ENCODE measurements around the gene GSC. TPM values are rescaled to one million over a fixed set of nuclear protein-coding genes. Genes with fewer than 3 reads are reported as not detected.
A peak's percentile ranks its signal among the peaks of the same experiment; 100 is the strongest.

GSC gene
- total RNA-seq, 1 donor from 2014 or later, result not detected

DNA sequence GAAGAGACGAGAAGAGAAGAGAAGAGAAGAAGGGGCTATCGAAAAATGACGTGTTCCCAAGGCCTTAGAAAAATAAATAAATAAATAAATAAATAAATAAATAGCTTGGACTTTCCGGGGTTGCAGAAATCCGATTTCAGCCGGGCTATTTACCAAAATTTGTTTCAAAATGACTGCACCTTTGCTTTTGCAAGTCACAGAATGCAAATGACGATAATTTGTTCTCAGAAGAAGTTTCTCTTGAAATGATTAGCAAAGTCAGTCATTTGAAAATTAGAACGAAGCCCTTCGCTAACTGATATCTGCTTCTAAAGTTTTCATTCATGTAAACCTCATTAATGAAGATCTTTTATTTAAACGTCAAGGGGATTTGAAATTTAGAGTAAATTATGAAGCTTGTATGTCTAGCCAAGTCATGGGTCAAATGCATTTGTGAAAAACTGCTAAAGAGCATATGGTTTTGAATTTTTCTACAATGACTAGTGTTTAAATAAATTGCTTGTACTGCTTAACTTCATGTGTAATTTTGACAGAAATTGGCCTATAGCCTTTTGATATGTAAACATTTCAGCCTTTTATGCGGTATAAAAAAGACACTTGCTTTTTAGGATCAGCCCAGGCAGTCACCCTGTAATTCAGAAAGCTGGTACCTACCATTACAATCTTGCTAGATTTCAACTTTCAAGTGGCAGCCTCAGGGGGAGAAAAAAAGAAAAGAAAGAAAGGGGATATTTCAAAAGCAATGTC is 4.6 kb upstream of the GSC start:
- H3K4me3 ChIP-seq (ENCODE audit: insufficient read depth, low read depth, low read length), result no peak overlapping the region
- no peak overlapping the region for H3K4me3 Mint-ChIP-seq (ENCODE audit: unreplicated experiment)

GRCh38 chr14:94773655-94774343 is 3.9 kb upstream of the GSC start:
- Histone ChIP-seq H4K20me1 (ENCODE audit: insufficient read depth, low read length) (peaks cover 3% of the 10 kb centered on the region), H3K36me3 (ENCODE audit: insufficient read depth, low read length) (no peaks in the 10 kb centered on the region), H3K27ac (ENCODE audit: low read depth, low read length) (no peak overlapping the region), H3K4me2 (ENCODE audit: low read length) (no peak overlapping the region), H3K9ac (ENCODE audit: low read length) (no peak overlapping the region), H2AFZ (ENCODE audit: low read depth, low read length) (no peak overlapping the region), H3K4me3 (ENCODE audit: insufficient read depth, low read depth, low read length) (no peak overlapping the region), H3K27me3 (ENCODE audit: insufficient read depth, low read length) (peaks cover 68% of the 10 kb centered on the region), H3K4me1 (ENCODE audit: insufficient read depth, low read length) (peaks cover 10% of the 10 kb centered on the region), H3K79me2 (ENCODE audit: insufficient read depth, low read length) (no peaks in the 10 kb centered on the region), H3K9me3 (ENCODE audit: insufficient read depth, low read depth, low read length) (peaks cover 5% of the 10 kb centered on the region)
- Mint-ChIP-seq H3K36me3 (ENCODE audit: low read depth, unreplicated experiment) (peaks cover 2% of the 10 kb centered on the region), H3K27ac (ENCODE audit: unreplicated experiment) (peak overlapping the region; percentile 47), H3K27me3 (ENCODE audit: low read depth, unreplicated experiment) (peaks cover 72% of the 10 kb centered on the region), H3K9me3 (ENCODE audit: unreplicated experiment) (peaks cover 16% of the 10 kb centered on the region), H3K4me1 (ENCODE audit: low read depth, unreplicated experiment) (no peaks in the 10 kb centered on the region), H3K4me3 (ENCODE audit: unreplicated experiment) (peak overlapping the region; percentile 15)
- no peak for TF ChIP-seq CTCF (IDR thresholded peaks at IDR 0.05; ENCODE audit: insufficient read depth, low read depth, low read length)
- peak; percentile 83 for TF ChIP-seq EZH2 (IDR thresholded peaks at IDR 0.05; ENCODE audit: insufficient read depth, low read length)
- no peak for DNase-seq (ENCODE audit: low read depth)
- FAIRE-seq, result no peak

More for the DNA sequence above, 4.6 kb upstream of the GSC start:
- DNase-seq (ENCODE audit: low read depth) (no peak), FAIRE-seq (no peak)
- peaks cover 16% of the 10 kb centered on the region for H3K9me3 Mint-ChIP-seq (ENCODE audit: unreplicated experiment)
- TF ChIP-seq CTCF (IDR thresholded peaks at IDR 0.05; ENCODE audit: insufficient read depth, low read depth, low read length), result no peak
- TF ChIP-seq EZH2 (IDR thresholded peaks at IDR 0.05; ENCODE audit: insufficient read depth, low read length), result no peak
- H3K79me2 ChIP-seq (ENCODE audit: insufficient read depth, low read length), result no peaks in the 10 kb centered on the region
- peak overlapping the region; percentile 47 for H3K27ac Mint-ChIP-seq (ENCODE audit: unreplicated experiment)
- peaks cover 62% of the 10 kb centered on the region for H3K27me3 ChIP-seq (ENCODE audit: insufficient read depth, low read length)
- peaks cover 2% of the 10 kb centered on the region for H3K36me3 Mint-ChIP-seq (ENCODE audit: low read depth, unreplicated experiment)
- H3K4me1 ChIP-seq (ENCODE audit: insufficient read depth, low read length), result peaks cover 8% of the 10 kb centered on the region
- H3K36me3 ChIP-seq (ENCODE audit: insufficient read depth, low read length), result no peaks in the 10 kb centered on the region
- no peaks in the 10 kb centered on the region for H3K4me1 Mint-ChIP-seq (ENCODE audit: low read depth, unreplicated experiment)
- H2AFZ ChIP-seq (ENCODE audit: low read depth, low read length), result no peak overlapping the region
- H4K20me1 ChIP-seq (ENCODE audit: insufficient read depth, low read length), result peaks cover 3% of the 10 kb centered on the region
- no peak overlapping the region for H3K4me2 ChIP-seq (ENCODE audit: low read length)
- no peak overlapping the region for H3K9ac ChIP-seq (ENCODE audit: low read length)
- no peak overlapping the region for H3K27ac ChIP-seq (ENCODE audit: low read depth, low read length)
- H3K27me3 Mint-ChIP-seq (ENCODE audit: low read depth, unreplicated experiment), result peaks cover 75% of the 10 kb centered on the region
- peaks cover 5% of the 10 kb centered on the region for H3K9me3 ChIP-seq (ENCODE audit: insufficient read depth, low read depth, low read length)

All from astrocyte (in vitro differentiated cells and primary cell).